Activated CD4-positive, alpha-beta T cell treated with anti-CD3 and anti-CD28 coated beads, Interleukin-2, amount 50 U/mL, for 48 hours (primary cell): ENCODE measurements around the gene TREML2.
A peak's percentile ranks its signal among the peaks of the same experiment; 100 is the strongest.
"Not testable (repeated sequence)": the region's sequence is repeated elsewhere in the genome, so short reads cannot be mapped to it uniquely, and the experiment has no call there.

ENCODE experiments used
- DNase-seq, 2 experiments: peaks; one replicate each; pipeline ENCODE4 v3.0.0-alpha.2; 2020

The TREML2 gene

DNA sequence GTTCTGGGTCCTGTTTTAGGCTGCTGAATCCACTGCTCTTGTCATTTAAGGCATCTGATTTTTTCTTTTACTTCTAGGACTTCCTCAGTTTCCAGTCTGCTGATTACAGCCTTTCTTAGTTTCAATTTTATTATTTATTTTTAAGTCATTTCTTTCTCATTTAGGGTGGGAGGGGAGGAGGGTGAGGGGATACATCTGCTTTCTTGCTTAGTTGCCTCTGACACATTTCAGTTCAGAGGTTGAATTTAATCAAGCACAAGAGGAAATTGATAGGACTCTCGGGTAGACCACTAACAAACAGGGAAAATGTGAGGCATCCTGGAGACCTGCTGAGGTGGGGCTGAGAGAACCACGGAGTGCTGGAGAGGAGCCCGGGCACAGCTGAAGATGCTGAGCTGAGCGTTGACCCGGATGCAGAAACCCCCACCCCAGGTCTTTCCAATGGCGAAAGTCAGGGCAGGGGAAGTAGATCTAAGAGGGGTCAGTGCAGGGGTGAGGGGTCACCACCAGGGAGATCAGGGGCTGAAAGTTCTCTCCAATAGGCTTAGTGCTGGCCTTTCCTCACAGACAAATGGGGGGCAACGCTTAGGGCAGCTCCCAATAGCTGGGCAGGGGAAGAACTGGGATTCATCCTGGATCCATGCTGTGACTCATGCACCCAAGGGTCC, 7.6 kb upstream of the TREML2 start:
- DNase-seq: no peak

DNA sequence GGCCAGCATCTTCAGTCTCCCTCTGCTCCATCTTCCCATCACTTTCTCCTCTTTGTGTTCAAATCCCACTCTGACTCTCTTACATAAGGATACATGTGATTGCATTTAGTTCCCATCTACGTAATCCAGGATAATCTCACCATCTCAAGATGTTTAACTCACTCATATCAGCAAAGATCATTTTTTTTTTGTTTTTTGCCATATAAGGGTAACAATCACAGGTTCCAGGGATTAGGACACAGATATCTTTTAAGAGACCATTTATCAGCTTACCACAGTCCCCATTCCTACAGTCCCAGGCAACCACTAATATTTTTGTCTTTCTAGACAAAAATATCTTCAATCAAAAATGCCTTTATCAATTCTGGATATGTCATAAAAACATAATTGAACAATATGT, 3.2 kb upstream of the TREML2 start:
- no peak for DNase-seq

DNA sequence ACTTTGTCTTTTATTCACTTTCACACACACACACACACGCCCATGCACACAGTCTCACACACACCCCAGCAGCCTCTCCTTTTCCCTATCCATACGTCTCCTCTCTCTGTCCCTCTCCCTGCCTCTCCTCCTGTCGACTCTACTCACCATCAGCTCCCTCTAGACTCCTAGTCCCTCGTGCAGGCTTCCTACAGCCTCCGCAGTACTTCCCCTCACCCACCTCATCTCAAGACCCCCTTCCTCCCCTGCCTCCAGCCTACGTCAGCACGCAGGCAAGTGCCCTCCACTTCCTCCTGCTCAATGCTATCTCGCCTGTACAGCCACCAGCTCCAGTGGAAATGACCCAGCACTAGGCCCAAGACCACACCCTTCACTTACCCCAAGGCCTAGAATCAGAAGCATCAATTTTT, 820 bp upstream of the TREML2 start:
- no peak for DNase-seq

DNA sequence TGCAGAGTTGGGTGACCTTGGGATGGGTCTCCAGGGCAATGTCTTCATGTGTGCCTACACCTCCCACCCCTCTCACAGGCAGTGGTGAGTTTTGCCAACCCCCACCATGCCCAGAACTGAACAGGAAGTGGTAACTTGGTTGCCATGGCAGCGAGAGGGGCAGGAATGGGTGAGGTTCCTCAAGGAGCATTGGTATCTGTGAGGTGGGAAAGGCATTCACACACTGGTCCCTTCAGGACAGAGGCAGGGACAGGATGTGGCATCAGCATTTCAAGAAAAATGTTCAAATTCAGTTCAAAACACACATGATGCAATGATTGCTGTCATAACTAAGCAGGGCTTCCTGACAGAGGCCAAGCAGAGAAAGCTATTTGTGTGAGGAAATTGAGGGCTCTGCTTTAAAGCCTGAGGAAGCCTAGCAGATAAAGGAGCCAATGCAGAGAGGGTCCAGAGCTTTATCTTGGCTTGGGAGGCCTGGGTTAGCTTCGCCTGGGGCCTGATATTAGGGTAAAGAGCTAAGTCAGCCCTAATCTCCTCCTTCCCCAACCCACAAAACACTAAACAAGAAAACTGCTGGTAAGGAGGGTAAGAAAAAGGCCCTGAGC, 551 bp downstream of the TREML2 start:
- peak; percentile 51 to 68 for DNase-seq

DNA sequence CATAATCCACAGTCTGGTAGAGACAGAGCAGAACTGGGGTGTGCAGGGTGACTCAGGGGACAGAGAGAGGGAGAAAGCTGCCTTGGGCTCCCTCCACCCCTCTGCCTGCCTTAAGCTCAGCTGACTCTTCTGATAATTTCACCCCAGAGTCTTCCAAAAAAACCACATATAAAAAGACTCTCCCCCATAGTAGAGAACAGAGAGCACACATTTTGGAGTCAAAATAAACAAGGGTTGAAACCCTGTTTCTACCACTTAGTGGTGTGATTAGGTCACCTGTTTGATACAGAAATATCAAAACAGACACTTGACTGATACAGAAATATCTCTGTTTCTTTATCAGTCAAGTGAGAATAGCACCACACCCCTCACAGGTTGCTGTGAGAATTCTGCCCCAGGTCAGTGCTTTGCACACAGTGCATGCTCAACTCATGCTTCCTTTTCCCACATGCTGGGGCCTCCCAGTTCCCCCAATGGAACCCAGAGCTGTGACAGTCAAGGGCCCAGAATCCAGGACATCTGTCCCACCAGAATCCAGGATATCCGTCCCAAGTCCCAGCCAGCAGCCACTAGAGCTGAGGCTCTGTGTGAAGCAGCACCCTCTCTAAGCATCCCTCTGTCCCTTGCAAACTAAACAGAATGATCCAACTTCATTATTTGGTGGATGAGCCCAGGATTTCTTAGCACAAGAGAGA, 1.2 kb downstream of the TREML2 start:
- DNase-seq: peak; percentile 29 to 51

DNA sequence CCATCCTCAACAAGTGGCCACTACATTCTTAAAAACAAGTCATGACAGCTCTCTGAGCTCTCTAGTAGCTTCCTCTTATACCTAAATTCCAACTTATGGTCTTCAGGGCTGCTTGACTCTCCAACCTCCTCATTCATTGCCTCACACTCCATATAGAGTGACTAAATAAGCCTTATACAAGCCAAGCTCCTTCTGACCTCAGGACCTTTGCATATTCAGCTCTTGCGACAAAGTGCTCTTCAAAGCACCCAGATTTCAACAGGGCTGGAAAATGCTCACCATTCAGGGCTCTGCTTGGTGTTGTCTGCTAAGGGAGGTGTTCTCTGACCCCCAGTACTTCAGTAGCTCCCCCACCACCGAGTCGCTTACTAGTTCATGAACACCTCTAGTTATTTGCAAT, 3.7 kb downstream of the TREML2 start:
- DNase-seq: no peak

DNA sequence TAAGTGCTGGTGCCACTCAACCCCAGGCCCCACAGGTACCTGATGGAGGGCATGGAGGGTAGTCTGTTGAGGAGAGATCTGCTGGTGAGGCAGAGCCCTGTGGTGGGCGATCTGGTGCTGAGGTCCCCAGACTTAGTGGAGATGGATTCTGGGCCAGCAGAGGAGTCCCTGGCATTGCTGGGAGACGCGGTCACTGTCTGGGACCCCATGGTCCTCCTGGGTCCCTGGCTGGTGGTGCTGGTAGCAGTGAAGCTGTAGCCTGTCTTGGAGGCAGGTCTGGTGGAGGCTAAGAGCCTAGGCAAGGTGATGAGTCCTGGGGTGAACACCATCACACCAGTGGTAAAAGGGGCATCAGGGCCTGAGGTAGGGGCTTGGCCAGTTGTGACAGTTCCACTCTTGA, 6.6 kb downstream of the TREML2 start:
- DNase-seq: no peak

DNA sequence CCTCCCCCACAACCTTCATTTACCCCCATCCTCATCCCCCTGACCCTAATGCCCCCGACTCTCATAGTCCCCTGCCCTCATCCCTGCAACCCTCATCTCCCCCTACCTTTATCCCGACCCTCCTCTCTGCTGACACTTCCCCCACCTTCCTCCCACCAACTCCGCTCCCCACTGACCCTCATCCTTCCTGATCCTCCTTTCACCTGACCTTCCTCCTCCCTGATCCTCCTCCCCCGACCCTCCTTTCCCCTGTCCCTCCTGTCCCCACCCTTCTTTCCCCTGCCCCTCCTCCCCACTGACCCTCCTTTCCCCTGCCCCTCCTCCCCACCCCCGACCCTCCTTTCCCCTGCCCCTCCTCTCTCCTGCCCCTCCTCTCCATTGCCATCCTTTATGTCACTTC, 7.1 kb downstream of the TREML2 start:
- DNase-seq: no peak

DNA sequence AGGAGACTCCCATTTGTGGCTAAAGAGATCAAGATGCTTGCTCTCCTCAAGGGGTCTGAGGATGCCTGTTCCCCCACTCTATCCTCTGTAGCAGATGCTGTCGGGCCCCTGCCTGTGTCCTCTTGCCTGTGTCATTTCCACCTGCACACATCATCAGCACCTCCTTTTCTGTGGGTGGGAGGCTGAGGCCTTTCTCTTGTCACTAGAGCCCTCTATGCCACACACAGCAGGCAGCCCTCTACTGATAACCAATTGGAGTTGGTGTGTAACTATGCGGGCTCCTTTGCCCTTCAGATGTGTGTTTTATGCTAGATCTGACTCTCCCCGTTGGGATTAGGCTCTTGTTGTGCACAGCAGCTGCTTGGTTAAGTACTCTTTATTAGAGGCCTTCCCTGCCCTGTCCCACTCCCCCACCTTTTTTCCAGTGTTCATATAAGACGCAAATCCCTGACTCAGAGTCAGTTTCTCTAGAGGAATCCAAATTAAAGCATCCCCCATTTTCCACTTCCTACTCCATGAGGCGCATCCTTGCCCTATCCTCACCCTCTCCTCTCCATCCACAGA, 7.7 kb downstream of the TREML2 start:
- DNase-seq: no peak

DNA sequence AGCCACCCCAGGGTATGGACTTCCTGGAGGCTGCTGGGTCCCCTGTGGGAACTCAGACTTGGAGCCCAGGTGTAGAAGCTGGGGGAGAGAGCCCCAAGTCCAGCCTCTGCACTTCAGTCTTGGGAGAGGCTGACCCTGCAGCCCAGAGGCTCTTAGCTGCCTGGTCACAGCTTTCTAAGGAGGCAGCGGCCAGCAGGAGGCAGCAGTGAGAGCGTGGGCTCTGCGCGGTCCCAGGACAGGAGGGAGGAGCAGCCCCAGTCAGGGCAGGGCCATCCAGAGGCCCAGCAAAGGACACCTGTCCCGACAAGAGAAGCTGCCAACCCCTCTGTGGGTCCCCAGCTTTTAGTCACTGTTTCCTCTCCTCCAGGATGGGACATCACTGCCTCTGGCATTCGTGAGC, 9.4 kb downstream of the TREML2 start:
- peak; percentile 52 to 60 for DNase-seq

DNA sequence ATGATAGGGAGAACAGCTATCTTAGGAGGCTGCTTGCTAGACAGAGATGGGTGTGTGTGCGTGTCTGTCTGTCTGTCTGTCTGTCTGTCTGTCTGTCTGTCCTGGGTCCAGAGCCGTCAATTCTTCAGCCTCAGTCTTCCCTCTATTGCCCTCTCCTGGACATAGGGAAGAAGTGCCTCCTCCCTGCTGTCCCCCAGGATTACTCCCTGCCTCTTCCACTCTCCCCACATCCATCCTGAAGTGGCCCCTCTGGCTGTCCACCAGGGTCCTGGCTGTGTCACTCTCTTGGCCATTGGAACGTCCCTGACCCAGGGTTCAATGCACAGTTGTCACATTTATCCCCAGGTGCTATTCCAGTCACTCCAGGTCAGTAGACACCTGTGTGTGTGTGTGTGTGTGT, 10.2 kb downstream of the TREML2 start:
- no peak for DNase-seq

DNA sequence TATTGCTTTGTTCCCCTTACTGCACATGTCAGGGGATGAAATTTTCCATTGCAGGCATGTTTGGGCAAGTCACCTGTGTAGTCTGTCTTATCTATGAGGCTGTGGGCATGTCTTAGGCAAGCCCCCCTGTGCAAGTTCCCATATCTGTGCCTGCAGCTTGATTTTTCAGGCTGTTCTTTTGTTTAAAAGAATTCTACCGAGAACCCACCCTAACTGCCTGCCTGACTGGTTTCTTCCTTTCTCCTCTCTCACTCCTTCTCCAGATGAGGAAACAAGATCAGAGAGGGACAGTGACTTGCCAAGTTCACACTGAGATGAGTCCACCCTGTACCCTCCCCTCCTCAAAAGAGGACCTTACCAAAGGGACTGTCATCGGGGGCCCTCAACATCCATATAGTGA, 11.0 kb downstream of the TREML2 start:
- no peak for DNase-seq

DNA sequence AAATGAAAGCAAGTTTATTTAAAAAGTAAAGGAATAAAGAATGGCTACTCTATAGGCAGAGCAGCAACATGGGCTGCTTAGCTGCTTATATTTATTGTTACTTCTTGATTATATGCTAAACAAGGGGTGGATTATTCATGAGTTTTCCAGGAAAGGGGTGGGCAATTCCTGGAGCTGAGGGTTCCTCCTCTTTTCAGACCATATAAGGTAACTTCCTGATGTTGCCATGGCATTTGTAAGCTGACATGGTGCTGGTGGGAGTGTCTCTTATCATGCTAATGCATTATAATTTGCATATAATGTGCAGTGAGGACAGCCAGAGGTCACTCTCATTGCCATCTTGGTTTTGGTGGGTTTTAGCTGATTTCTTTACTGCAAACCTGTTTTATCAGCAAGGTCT, 11.9 kb downstream of the TREML2 start:
- DNase-seq: not testable (repeated sequence)

DNA sequence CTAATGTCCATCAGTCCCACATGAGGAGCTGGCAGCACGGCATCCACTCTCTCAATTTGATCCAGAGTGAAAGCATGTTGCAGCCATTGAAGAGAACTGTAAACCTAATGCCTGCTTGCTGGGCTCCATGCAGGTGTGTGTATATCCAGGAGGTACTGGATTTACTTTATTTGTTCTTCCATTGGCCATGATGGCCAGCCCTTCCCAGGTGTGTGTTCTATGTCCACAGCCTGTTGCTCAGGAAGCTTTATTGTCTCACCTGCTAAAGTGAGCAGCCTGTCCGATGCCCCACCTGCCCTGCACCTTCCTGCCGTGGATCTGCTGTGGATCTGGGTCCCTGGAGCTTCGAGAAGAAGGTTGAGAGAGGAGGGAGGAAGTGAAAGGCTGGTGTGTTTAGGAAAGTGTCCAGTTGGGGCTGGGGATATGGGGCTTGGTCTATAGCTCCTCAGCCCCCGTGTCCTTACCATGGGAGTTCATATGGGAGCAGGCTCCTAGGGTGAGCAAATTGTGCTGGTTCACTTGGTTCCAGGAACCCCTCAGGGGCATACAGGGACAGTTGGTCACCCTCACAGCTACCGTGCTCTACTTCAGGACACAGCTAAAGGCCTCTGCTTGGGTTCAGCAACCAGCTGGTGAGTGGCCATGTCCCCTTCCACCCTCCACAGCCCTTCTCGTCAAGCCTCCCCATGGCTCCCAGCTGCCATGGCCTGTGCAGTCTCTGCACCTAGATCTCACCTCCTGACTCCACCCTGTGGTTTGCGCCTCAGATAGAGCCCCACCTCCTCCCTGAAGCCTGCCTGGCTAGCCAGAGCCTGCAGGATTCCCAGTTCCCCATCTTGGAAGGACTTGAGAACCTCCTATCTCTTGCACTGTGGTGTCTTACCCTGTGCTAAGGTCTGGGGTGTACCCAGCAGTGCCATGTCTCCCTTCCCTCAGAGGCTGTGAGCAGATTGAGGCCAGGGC, 12.7 kb downstream of the TREML2 start:
- no peak for DNase-seq

DNA sequence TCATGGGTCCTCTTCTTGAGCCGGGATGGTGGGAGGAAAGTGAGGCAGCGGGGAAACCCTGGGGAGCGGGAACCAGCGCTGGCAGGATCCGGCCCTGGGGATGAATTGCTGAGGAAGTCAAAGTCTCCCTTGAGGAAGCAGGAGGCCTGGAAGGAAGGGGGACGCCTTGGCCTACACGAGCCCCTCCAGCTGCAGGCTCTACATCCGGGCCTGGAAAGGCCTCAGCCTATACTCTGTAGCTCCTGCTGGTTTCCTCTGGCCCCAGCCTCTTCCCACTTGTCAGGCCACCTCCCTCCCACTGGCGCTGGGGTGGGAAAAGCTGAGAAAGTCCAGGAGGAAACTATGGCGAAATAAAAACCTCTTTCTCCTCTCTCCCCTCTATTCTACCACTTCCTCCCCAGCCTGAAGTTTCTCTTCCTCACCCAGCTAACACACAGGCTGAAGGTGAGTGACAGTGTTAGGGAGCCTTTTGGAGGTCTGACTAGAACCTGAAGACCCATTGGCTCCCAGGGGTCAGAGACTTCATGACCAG, 14.9 kb downstream of the TREML2 start:
- no peak for DNase-seq

DNA sequence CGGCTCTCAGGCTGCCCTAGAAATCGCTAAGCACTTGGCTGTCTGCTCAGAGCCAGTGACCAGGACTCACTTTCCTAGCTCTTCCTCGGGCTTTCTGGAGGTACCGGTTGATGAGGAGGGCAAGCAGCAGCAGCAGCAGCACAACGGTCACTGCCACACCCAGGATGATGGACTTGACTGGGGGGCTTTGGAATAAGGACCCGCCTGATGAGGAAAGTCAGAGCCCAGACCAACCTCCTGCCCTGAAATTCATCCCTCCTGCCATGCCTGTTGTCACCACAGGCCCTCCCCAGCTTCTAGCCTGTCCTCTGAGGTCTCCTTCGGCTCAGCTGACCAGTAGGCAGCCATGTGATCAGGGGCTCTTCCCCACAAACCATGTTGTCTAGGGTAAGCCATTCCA, 16.2 kb downstream of the TREML2 start:
- DNase-seq: no peak

DNA sequence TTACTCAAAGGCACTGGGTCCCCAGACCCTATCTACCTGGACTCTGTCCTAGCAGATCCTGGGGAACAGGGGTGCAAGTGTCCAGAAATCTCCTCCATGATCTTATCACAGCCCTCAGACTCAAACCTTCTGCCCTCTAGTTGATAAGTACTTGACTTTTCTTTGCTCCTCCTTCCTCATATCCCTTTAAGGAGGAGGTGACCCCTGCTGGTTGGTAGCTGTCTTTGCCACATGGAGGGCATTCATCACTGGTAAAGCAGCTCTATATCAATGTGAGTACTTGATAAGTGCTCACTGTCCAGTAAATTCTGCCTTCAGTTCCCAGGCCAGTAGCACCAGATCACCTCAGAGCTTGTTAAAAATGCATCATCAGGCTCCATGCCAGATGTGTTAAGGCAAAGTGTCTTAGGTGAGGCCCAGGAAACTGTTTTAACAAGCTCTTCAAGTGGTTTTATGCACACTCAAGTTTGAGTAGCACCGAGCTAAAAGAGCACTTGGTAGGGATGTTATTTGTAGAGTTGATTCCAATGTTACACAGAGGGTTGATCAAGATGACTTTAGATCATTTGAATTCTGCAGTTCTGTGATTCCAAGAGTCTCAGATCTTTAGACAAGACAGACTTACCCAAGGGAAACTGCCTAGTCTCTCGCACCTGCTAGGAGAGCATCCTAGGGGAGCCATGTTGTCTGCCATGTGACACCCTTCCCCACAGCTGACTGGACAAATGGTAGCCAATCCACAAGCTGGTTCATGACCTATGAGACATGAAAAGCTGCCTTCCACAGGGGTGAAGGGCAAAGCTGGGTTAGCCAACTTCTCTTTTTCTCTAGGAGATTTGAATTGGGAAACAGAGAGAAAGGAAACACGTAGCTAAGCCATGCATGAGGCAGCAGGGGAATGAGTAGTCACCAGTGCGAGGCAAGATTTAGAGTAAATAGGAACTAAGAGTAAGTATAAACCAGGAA, 18.6 kb downstream of the TREML2 start:
- DNase-seq: peak; percentile 29 to 56

DNA sequence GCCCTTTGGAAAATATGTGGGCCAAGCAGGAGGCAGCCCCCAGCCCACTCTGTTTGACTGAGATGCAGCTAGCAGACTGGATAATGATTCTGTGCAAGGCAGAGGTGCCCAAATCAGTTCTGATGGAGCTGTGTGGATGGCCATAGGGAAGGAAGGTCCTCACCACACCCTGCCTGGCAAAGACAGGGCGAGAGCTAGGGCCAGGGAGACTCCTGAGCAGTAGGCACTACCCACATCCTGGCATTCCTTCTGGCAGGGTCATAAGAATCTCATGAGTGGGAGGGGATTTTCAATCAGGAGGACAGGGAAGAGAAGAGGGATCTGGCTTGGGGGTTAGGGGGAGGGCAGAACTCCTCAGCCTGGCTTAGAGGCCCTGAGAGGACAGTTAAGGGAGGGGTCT, 19.4 kb downstream of the TREML2 start:
- DNase-seq: no peak

DNA sequence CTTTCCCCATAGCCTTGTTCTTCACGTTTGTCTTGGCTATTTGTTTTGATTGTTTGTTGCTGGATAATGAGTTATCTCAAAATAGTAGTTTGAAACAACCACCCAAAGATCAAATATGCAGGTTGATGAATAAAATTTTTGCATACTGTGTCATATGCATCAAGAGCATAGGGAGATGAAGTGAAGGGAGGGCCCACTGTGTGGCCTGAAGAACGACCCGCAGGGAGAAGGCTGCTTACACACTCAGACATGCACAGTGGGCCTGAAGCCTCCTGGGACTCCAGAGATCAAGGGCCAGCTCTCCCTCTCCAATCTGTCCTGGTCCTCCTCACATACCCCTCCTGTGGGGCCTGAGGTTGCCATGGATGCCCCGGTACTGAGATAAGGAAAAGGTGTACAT, 21.8 kb downstream of the TREML2 start:
- no peak for DNase-seq

DNA sequence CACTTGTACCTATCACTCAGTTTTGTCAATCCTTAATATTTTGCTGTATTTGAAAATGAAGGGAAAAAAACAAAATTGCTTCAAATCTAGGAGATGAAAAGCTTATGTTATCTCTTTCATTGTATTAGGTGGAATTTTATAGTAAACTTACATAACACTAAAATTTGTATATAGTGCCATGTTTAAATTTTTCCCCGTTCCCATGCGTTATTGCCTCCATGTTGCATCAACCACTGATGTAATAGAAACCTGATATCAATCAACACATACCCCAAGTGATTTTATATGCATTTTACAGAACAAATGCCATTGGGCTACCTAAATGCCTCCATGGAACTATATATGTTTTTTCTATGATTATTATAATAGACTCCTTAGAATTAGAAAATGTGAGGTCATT, 23.3 kb downstream of the TREML2 start:
- no peak for DNase-seq

DNA sequence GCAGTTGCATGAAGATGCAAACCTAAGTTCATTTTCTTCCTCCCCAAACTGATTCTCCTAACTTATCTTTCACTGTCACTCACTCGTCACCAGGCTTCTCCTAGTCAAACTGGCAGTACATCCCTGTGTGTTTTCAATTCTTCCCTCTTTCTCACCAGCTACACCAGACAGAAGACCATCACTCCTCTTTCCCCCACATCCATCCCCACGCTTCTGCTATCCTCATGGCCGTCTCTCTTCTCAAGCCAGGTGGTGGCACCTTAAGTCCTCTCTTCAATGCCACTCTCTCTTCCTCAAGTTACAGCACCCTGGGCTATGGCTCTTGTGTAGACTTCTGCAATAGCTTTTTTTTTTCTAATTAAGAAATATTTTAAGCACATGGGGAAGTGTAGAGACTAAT, 23.7 kb downstream of the TREML2 start:
- no peak for DNase-seq
